Panc1 (cell line): ENCODE results near the gene GPHN.

ENCODE experiments used
- POLR2AphosphoS5 ChIP-seq: IDR thresholded peaks from 2 replicates; pipeline ENCODE4 v1.6.1; 2012; ENCODE audit warnings: mild to moderate bottlenecking, low read depth, low read length, moderate library complexity
- REST ChIP-seq, 2 experiments: IDR thresholded peaks; 2 replicates each; pipeline ENCODE4 v1.6.1; 2011 to 2012; ENCODE audit warnings: low read depth in 2 of 2, control low read depth in 1 of 2, low read length in 1 of 2, mild to moderate bottlenecking in 1 of 2, moderate library complexity in 1 of 2; ENCODE audit not compliant: insufficient read depth in 1 of 2
- SIN3A ChIP-seq: IDR thresholded peaks from 2 replicates; pipeline ENCODE4 v1.6.1; 2012; ENCODE audit warnings: low read depth, mild to moderate bottlenecking, low read length, moderate library complexity, borderline replicate concordance; ENCODE audit not compliant: insufficient read depth
- TCF7L2 ChIP-seq: IDR thresholded peaks from 2 replicates; pipeline ENCODE4 v1.6.1; 2011; ENCODE audit warnings: mild to moderate bottlenecking, low read depth, low read length, inconsistent platforms
- TF ChIP-seq, protein P1 (sequence below): fragments of 450-650 bp; IDR thresholded peaks from 2 replicates; pipeline ENCODE4 v1.5.1; 2017; ENCODE audit warnings: mild to moderate bottlenecking

DNA sequence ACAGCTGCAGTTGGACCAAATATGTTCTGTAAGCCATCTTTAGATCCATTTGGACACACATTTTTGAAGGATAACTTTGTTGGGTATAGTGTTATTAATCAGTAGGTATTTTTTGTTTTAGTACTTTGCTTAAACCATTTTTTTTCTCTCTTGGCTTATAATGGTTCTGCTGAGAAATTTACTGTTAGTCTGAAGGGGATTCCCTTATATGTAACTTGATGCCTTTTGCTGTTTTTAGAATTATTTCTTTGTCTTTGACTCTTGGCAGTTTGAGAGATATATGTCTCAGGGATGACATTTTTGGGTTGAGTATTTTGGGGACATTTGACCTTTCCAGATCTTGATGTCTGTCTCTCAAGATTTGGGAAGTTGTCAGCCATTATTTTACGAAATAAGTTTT, 169.8 kb downstream of the GPHN start:
- TF ChIP-seq, protein P1, sequence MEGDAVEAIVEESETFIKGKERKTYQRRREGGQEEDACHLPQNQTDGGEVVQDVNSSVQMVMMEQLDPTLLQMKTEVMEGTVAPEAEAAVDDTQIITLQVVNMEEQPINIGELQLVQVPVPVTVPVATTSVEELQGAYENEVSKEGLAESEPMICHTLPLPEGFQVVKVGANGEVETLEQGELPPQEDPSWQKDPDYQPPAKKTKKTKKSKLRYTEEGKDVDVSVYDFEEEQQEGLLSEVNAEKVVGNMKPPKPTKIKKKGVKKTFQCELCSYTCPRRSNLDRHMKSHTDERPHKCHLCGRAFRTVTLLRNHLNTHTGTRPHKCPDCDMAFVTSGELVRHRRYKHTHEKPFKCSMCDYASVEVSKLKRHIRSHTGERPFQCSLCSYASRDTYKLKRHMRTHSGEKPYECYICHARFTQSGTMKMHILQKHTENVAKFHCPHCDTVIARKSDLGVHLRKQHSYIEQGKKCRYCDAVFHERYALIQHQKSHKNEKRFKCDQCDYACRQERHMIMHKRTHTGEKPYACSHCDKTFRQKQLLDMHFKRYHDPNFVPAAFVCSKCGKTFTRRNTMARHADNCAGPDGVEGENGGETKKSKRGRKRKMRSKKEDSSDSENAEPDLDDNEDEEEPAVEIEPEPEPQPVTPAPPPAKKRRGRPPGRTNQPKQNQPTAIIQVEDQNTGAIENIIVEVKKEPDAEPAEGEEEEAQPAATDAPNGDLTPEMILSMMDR = no peak
- no peak for TF ChIP-seq POLR2AphosphoS5
- no peak for TF ChIP-seq REST (IDR thresholded peaks at IDR 0.05; ENCODE audit: insufficient read depth in 1 of 2, low read depth in 2 of 2, low read length in 1 of 2)
- no peak for TF ChIP-seq SIN3A
- TF ChIP-seq TCF7L2 = no peak
